Panc1 (cell line): Measurements from ENCODE around the gene GPRC5B. TPM values are rescaled to one million over a fixed set of nuclear protein-coding genes. Genes with fewer than 3 reads are reported as not detected.

Experiments
- ATAC-seq: fragments of 200-7000 bp; cut with Tn5 transposase; 2 replicates; pipeline ENCODE4 v1.9.1; 2020; ENCODE audit warnings: mild to moderate bottlenecking, moderate library complexity
- BruUV-seq: library from RNA; stranded (reverse); fragments of 400-500 nt; replicated peaks from 2 replicates; lab custom pipeline; 2021; lab: Mats Ljungman, UMichigan
- CTCF ChIA-PET: fragments of 300-600 bp; sonication (Branson Sonifier 250); formaldehyde crosslinking; loops from one replicate; lab custom pipeline; 2022; ENCODE audit warnings: antibody characterized with exemption; lab: Charles Lee
- POLR2A ChIA-PET: fragments of 300-600 bp; sonication (Branson Sonifier 250); formaldehyde crosslinking; loops from one replicate; lab custom pipeline; 2022; ENCODE audit warnings: antibody characterized with exemption; lab: Charles Lee
- DNase-seq: peaks from one replicate; pipeline ENCODE4 v3.0.0-alpha.2; 2010; ENCODE audit warnings: low read depth, low spot score
- H3K27ac ChIP-seq: 2 replicates; pipeline ENCODE4 v1.5.1; 2011; ENCODE audit warnings: mild to moderate bottlenecking, low read length, inconsistent platforms
- H3K27me3 ChIP-seq: fragments of 200-500 bp; sonication (Bioruptor generic); 2 replicates; pipeline ENCODE4 v1.6.0; 2014; ENCODE audit warnings: low read length, inconsistent platforms; ENCODE audit not compliant: control insufficient read depth, insufficient read depth
- H3K36me3 ChIP-seq: fragments of 200-500 bp; sonication (Bioruptor generic); 2 replicates; pipeline ENCODE4 v1.5.1; 2014; ENCODE audit warnings: inconsistent platforms, mild to moderate bottlenecking, low read length, moderate library complexity; ENCODE audit not compliant: control insufficient read depth, insufficient read depth
- H3K4me1 ChIP-seq: 2 replicates; pipeline ENCODE4 v1.5.1; 2011; ENCODE audit warnings: inconsistent platforms, mild to moderate bottlenecking, low read length, moderate library complexity; ENCODE audit not compliant: control insufficient read depth, insufficient read depth
- H3K4me3 ChIP-seq, 2 experiments: 2 replicates each; pipeline ENCODE4 v1.5.1; 2011 to 2012; ENCODE audit warnings: low read depth in 2 of 2, low read length in 2 of 2, mild to moderate bottlenecking in 2 of 2, inconsistent platforms in 1 of 2, moderate library complexity in 1 of 2
- H3K9me3 ChIP-seq: fragments of 200-500 bp; sonication (Bioruptor generic); 2 replicates; pipeline ENCODE4 v1.5.1; 2014; ENCODE audit warnings: low read depth, mild to moderate bottlenecking, inconsistent platforms, low read length, moderate library complexity; ENCODE audit not compliant: control insufficient read depth, insufficient read depth
- POLR2AphosphoS5 ChIP-seq: IDR thresholded peaks from 2 replicates; pipeline ENCODE4 v1.6.1; 2012; ENCODE audit warnings: mild to moderate bottlenecking, low read depth, low read length, moderate library complexity
- SIN3A ChIP-seq: IDR thresholded peaks from 2 replicates; pipeline ENCODE4 v1.6.1; 2012; ENCODE audit warnings: low read depth, mild to moderate bottlenecking, low read length, moderate library complexity, borderline replicate concordance; ENCODE audit not compliant: insufficient read depth
- TCF7L2 ChIP-seq: IDR thresholded peaks from 2 replicates; pipeline ENCODE4 v1.6.1; 2011; ENCODE audit warnings: mild to moderate bottlenecking, low read depth, low read length, inconsistent platforms
- in situ Hi-C: cut with HindIII; loops from 2 replicates; pipeline ENCODE4 v1.10.0; 2016; ENCODE audit warnings: low sequenced_read_pairs, low pct_unique_long_range_greater_than_20kb
- intact Hi-C: fragments of 100-400 bp; cut with micrococcal nuclease; formaldehyde crosslinking; loops from one replicate; pipeline ENCODE4 v1.10.0; 2022; ENCODE audit not compliant: unreplicated experiment
- total RNA-seq: library from RNA; stranded (reverse); gene quantifications from one replicate; pipeline ENCODE4 v1.2.1, GENCODE V29; 2021; ENCODE audit not compliant: unreplicated experiment
- TF ChIP-seq, protein P1 (sequence below): fragments of 450-650 bp; IDR thresholded peaks from 2 replicates; pipeline ENCODE4 v1.5.1; 2017; ENCODE audit warnings: mild to moderate bottlenecking
- TF ChIP-seq, protein P2 (sequence below), 2 experiments: IDR thresholded peaks; 2 replicates each; pipeline ENCODE4 v1.6.1; 2011 to 2012; ENCODE audit warnings: low read depth in 2 of 2, control low read depth in 1 of 2, low read length in 1 of 2, mild to moderate bottlenecking in 1 of 2, moderate library complexity in 1 of 2; ENCODE audit not compliant: insufficient read depth in 1 of 2

GPRC5B gene
- total RNA-seq, 1 experiment from 2014 or later = 10.4 TPM

DNA sequence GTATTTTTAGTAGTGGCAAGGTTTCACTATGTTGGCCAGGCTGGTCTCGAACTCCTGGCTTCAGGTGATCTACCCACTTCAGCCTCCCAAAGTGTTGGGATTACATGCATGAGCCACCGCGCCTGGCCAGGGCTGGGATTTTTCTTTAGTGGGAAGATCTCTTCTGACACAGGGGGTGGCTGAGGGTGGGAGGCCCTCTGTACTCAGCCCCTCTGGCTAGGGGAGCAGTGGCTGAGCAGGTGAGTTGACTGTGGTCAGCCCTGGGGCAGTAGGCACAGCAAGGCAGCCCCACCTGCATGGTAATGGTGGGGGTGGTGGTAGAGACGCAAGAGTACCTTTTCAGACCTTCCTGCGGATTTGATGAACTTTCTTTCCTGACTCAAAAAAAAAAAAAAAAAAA is 12.3 kb upstream of the GPRC5B start:
- no peaks in the 10 kb centered on the region for H3K4me1 ChIP-seq
- no peak for TF ChIP-seq POLR2AphosphoS5
- TF ChIP-seq SIN3A = no peak
- TF ChIP-seq TCF7L2 = no peak
- no peak for DNase-seq
- no peaks in the 10 kb centered on the region for H3K36me3 ChIP-seq
- POLR2A ChIA-PET = interaction anchor here (0.6 kb wide), 1 partner anchor 1017 kb away, joined by 4 read pairs; no protein-coding TSS in a partner anchor
- no TSS peak for BruUV-seq
- no peaks in the 10 kb centered on the region for H3K9me3 ChIP-seq
- H3K27me3 ChIP-seq = peaks cover 2% of the 10 kb centered on the region
- intact Hi-C loops = no loop called here
- H3K4me3 ChIP-seq = no peak overlapping the region
- in situ Hi-C loops = loop anchor here (25.0 kb wide), 1 partner anchor 260 kb away; no protein-coding TSS in a partner anchor
- ATAC-seq = no peak
- CTCF ChIA-PET = no interaction called here
- no peak overlapping the region for H3K27ac ChIP-seq

DNA sequence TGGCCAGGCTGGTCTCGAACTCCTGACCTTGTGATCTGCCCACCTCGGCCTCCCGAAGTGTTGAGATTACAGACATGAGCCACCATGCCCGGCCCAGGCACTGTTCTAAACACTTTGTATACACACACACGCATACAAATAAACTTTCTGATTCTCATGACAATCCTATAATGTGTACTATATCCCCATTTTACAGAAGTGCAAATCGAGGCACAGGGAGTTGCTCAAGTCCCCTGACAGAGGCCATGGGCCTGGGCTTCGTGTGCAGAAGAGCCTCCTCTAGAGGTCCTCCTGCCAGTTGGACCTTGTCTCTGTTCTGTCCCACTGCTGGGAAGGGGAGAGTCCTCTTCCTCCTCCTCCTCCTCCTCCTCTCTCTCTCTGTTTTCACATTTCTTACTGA is 9.9 kb upstream of the GPRC5B start:
- POLR2A ChIA-PET = no interaction called here
- no peaks in the 10 kb centered on the region for H3K4me1 ChIP-seq
- H3K36me3 ChIP-seq = no peaks in the 10 kb centered on the region
- no peak for ATAC-seq
- peaks cover 2% of the 10 kb centered on the region for H3K27me3 ChIP-seq
- intact Hi-C loops = no loop called here
- TF ChIP-seq SIN3A = no peak
- TF ChIP-seq, protein P1, sequence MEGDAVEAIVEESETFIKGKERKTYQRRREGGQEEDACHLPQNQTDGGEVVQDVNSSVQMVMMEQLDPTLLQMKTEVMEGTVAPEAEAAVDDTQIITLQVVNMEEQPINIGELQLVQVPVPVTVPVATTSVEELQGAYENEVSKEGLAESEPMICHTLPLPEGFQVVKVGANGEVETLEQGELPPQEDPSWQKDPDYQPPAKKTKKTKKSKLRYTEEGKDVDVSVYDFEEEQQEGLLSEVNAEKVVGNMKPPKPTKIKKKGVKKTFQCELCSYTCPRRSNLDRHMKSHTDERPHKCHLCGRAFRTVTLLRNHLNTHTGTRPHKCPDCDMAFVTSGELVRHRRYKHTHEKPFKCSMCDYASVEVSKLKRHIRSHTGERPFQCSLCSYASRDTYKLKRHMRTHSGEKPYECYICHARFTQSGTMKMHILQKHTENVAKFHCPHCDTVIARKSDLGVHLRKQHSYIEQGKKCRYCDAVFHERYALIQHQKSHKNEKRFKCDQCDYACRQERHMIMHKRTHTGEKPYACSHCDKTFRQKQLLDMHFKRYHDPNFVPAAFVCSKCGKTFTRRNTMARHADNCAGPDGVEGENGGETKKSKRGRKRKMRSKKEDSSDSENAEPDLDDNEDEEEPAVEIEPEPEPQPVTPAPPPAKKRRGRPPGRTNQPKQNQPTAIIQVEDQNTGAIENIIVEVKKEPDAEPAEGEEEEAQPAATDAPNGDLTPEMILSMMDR = no peak
- no peak for TF ChIP-seq TCF7L2
- no peak for TF ChIP-seq POLR2AphosphoS5
- TF ChIP-seq, protein P2, sequence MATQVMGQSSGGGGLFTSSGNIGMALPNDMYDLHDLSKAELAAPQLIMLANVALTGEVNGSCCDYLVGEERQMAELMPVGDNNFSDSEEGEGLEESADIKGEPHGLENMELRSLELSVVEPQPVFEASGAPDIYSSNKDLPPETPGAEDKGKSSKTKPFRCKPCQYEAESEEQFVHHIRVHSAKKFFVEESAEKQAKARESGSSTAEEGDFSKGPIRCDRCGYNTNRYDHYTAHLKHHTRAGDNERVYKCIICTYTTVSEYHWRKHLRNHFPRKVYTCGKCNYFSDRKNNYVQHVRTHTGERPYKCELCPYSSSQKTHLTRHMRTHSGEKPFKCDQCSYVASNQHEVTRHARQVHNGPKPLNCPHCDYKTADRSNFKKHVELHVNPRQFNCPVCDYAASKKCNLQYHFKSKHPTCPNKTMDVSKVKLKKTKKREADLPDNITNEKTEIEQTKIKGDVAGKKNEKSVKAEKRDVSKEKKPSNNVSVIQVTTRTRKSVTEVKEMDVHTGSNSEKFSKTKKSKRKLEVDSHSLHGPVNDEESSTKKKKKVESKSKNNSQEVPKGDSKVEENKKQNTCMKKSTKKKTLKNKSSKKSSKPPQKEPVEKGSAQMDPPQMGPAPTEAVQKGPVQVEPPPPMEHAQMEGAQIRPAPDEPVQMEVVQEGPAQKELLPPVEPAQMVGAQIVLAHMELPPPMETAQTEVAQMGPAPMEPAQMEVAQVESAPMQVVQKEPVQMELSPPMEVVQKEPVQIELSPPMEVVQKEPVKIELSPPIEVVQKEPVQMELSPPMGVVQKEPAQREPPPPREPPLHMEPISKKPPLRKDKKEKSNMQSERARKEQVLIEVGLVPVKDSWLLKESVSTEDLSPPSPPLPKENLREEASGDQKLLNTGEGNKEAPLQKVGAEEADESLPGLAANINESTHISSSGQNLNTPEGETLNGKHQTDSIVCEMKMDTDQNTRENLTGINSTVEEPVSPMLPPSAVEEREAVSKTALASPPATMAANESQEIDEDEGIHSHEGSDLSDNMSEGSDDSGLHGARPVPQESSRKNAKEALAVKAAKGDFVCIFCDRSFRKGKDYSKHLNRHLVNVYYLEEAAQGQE (IDR thresholded peaks at IDR 0.05; ENCODE audit: insufficient read depth in 1 of 2, low read depth in 2 of 2, low read length in 1 of 2) = no peak
- DNase-seq = no peak
- CTCF ChIA-PET = interaction anchor here (0.5 kb wide), 1 partner anchor 13 kb away, joined by 3 read pairs; no protein-coding TSS in a partner anchor
- H3K4me3 ChIP-seq = no peak overlapping the region
- in situ Hi-C loops = loop anchor here (25.0 kb wide), 1 partner anchor 257 kb away; no protein-coding TSS in a partner anchor
- no TSS peak for BruUV-seq
- no peaks in the 10 kb centered on the region for H3K9me3 ChIP-seq
- H3K27ac ChIP-seq = no peak overlapping the region

DNA sequence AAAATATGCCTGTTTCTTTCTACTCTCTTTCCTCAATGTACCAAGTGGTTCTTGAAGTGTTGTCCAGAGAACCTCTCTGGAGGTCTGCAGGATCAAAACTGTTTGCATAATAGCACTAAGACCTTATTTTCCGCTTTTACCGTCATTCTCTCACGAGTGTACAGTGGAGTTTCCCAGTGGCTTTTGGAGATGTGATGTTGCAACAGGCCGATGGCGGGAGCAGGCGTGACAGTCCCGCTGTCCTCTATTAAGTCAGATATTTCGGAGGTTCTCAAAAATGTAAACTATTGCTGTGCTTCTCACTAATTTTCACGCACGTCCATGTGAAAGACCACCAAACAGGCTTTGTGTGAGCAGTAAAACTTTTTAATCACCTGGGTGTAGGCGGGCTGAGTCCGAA is 8.3 kb upstream of the GPRC5B start:
- no TSS peak for BruUV-seq
- DNase-seq (no peak), ATAC-seq (no peak)
- CTCF ChIA-PET = no interaction called here
- in situ Hi-C loops (loop anchor here (25.0 kb wide), 1 partner anchor 256 kb away; no protein-coding TSS in a partner anchor), intact Hi-C loops (no loop called here)
- H3K4me3 ChIP-seq = no peak overlapping the region
- no peaks in the 10 kb centered on the region for H3K9me3 ChIP-seq
- no peaks in the 10 kb centered on the region for H3K4me1 ChIP-seq
- H3K27me3 ChIP-seq = peaks cover 2% of the 10 kb centered on the region
- H3K36me3 ChIP-seq = no peaks in the 10 kb centered on the region
- POLR2A ChIA-PET = no interaction called here
- no peak overlapping the region for H3K27ac ChIP-seq
- TF ChIP-seq TCF7L2 (no peak), SIN3A (no peak), POLR2AphosphoS5 (no peak)
- TF ChIP-seq, protein P1 = no peak
- TF ChIP-seq, protein P2 (IDR thresholded peaks at IDR 0.05; ENCODE audit: insufficient read depth in 1 of 2, low read depth in 2 of 2, low read length in 1 of 2) = no peak
